Muscle layer of colon (tissue), 2 donors: ENCODE data around the gene C17orf58.

Experiments
- H3K27ac ChIP-seq: one replicate; pipeline ENCODE4 v1.7.0; 2013; ENCODE audit warnings: low read depth, mild to moderate bottlenecking, low read length, moderate library complexity
- H3K27me3 ChIP-seq, 2 donors: one replicate each; pipeline ENCODE4 v1.7.0; 2013; ENCODE audit warnings: low read length in 2 of 2, mild to moderate bottlenecking in 2 of 2; ENCODE audit not compliant: insufficient read depth in 2 of 2, control insufficient read depth in 1 of 2
- H3K36me3 ChIP-seq: one replicate; pipeline ENCODE4 v1.7.0; 2013; ENCODE audit warnings: mild to moderate bottlenecking, low read length; ENCODE audit not compliant: insufficient read depth
- H3K4me1 ChIP-seq: one replicate; pipeline ENCODE4 v1.7.0; 2013; ENCODE audit warnings: mild to moderate bottlenecking, low read length; ENCODE audit not compliant: insufficient read depth
- H3K4me3 ChIP-seq, 2 donors: one replicate each; pipeline ENCODE4 v1.7.0; 2013; ENCODE audit warnings: low read length in 2 of 2, low read depth in 1 of 2, mild to moderate bottlenecking in 1 of 2, moderate library complexity in 1 of 2
- H3K9ac ChIP-seq: one replicate; pipeline ENCODE4 v1.7.0; 2013; ENCODE audit warnings: low read length
- H3K9me3 ChIP-seq: one replicate; pipeline ENCODE4 v1.7.0; 2013; ENCODE audit warnings: mild to moderate bottlenecking, low read length
- donor health status: abdominal sarcoma.
- donor health status: Adenocarcinoma of cecum.

The C17orf58 gene

GRCh38 chr17:67946513-67946912 is 49.8 kb downstream of the C17orf58 start:
- H3K4me1 ChIP-seq: no peaks in the 10 kb centered on the region
- H3K27me3 ChIP-seq: no peaks in the 10 kb centered on the region
- H3K9ac ChIP-seq: no peak overlapping the region
- no peak overlapping the region for H3K27ac ChIP-seq
- H3K9me3 ChIP-seq: no peaks in the 10 kb centered on the region
- no peak overlapping the region for H3K4me3 ChIP-seq
- H3K36me3 ChIP-seq: peaks cover 70% of the 10 kb centered on the region

GRCh38 chr17:67944035-67944434 is 52.2 kb downstream of the C17orf58 start:
- Histone ChIP-seq H3K27ac (no peak overlapping the region), H3K27me3 (no peaks in the 10 kb centered on the region), H3K4me1 (no peaks in the 10 kb centered on the region), H3K4me3 (no peak overlapping the region), H3K36me3 (peaks cover 74% of the 10 kb centered on the region), H3K9me3 (no peaks in the 10 kb centered on the region), H3K9ac (no peak overlapping the region)

- Histone ChIP-seq H3K27me3 (no peaks in the 10 kb centered on the region), H3K4me3 (no peak overlapping the region), H3K27ac (no peak overlapping the region), H3K4me1 (no peaks in the 10 kb centered on the region), H3K9me3 (no peaks in the 10 kb centered on the region), H3K9ac (no peak overlapping the region), H3K36me3 (peaks cover 67% of the 10 kb centered on the region)
Observed at GRCh38 chr17:67942810-67943209, 53.5 kb downstream of the C17orf58 start.
